Kidney (tissue), 14 donors: Measurements from ENCODE around the gene TTI1. TPM values are rescaled to one million over a fixed set of nuclear protein-coding genes. Genes with fewer than 3 reads are reported as not detected.

ENCODE experiments used
- DNase-seq, 5 donors: peaks; one replicate each; pipeline ENCODE4 v3.0.0-alpha.2; 2013 to 2020
- FAIRE-seq: peaks from 2 replicates; lab custom pipeline; 2012; peaks lifted over from hg19 to GRCh38; lab: Jason Lieb, UNC
- H3K27ac ChIP-seq, 2 donors: one replicate each; pipeline ENCODE4 v1.7.0; 2013; ENCODE audit warnings: low read depth in 2 of 2, low read length in 2 of 2, inconsistent platforms in 1 of 2
- H3K27me3 ChIP-seq: one replicate; pipeline ENCODE4 v1.7.1; 2013; ENCODE audit warnings: low read length, inconsistent platforms; ENCODE audit not compliant: control insufficient read depth, insufficient read depth
- H3K36me3 ChIP-seq, 3 donors: one replicate each; pipeline versions ENCODE4 v1.7.0 to v1.7.1; 2013; ENCODE audit warnings: low read length in 3 of 3, control low read depth in 1 of 3, inconsistent platforms in 1 of 3; ENCODE audit not compliant: insufficient read depth in 3 of 3, control insufficient read depth in 2 of 3
- H3K4me1 ChIP-seq, 3 donors: one replicate each; pipeline versions ENCODE4 v1.7.0 to v1.7.1; 2013; ENCODE audit warnings: low read length in 3 of 3, inconsistent platforms in 1 of 3, low read depth in 1 of 3; ENCODE audit not compliant: control insufficient read depth in 2 of 3, insufficient read depth in 2 of 3
- H3K4me3 ChIP-seq, 3 donors: one replicate each; pipeline versions ENCODE4 v1.7.0 to v1.8.1; 2013; ENCODE audit warnings: low read length in 3 of 3, control low read depth in 1 of 3, inconsistent platforms in 1 of 3
- H3K9ac ChIP-seq, 3 donors: one replicate each; pipeline versions ENCODE4 v1.7.0 to v1.7.1; 2013; ENCODE audit warnings: low read length in 3 of 3, control low read depth in 1 of 3, inconsistent platforms in 1 of 3
- H3K9me3 ChIP-seq, 3 donors: one replicate each; pipeline versions ENCODE4 v1.7.0 to v1.7.1; 2013; ENCODE audit warnings: low read length in 3 of 3, control low read depth in 1 of 3, inconsistent platforms in 1 of 3; ENCODE audit not compliant: control insufficient read depth in 2 of 3, insufficient read depth in 1 of 3
- CTCF ChIP-seq: IDR thresholded peaks from 3 replicates; pipeline ENCODE4 v1.5.1; 2012; ENCODE audit warnings: mild to moderate bottlenecking, moderate library complexity, borderline replicate concordance; ENCODE audit not compliant: insufficient read depth; ENCODE audit errors: extremely low read depth
- intact Hi-C: fragments of 100-400 bp; cut with DNase I; formaldehyde crosslinking; loops from one replicate; pipeline ENCODE4 v1.11.1; 2022
- polyA plus RNA-seq: library from polyadenylated mRNA; stranded (reverse); fragments of 350-450 nt; fragmentation: Illumina TruSeq; extraction: RNeasy Lipid Tissue Mini Kit (QIAGEN cat#74804); gene quantifications from one replicate; pipeline ENCODE4 v1.2.3, GENCODE V29; 2014; ENCODE audit warnings: low read depth, low replicate concordance; ENCODE audit not compliant: insufficient read depth
- total RNA-seq: library from RNA; stranded (reverse); fragmentation: NEBNext Ultra II Directional; extraction: Animal tissue kit (Norgen Biotek cat#: 25700); gene quantifications from one replicate; pipeline ENCODE4 v1.2.1, GENCODE V29; 2021
- donor health status: control.
- donor health status: control.
- donor health status: control.
- donor health status: control.
- donor health status: control.
- donor health status: DM: yes; HTN: yes; CAD: no.
- donor health status: Normal renal cell carcinoma (clear cell type).

TTI1 gene
- total and polyA plus RNA-seq, 2 donors from 2014 or later: 8.6 to 19.5 TPM

- H3K9ac ChIP-seq: no peak overlapping the region
- DNase-seq: peak in 4 of 5 donors; percentile 24 to 56 (median 38)
- no peak for FAIRE-seq
- H3K4me1 ChIP-seq: peaks cover 0 to 6% (median 3%) of the 10 kb centered on the region in 3 donors
- peaks cover 3 to 33% (median 15%) of the 10 kb centered on the region in 3 donors for H3K36me3 ChIP-seq
- no peak overlapping the region for H3K27ac ChIP-seq
- no peaks in the 10 kb centered on the region for H3K27me3 ChIP-seq
- intact Hi-C loops: no loop called here
- no peak for TF ChIP-seq CTCF
- no peaks in the 10 kb centered on the region for H3K9me3 ChIP-seq
- no peak overlapping the region for H3K4me3 ChIP-seq
These were observed 40.4 kb downstream of the TTI1 start for GRCh38 chr20:37992802-37993409.

GRCh38 chr20:37991908-37992307 lies 41.3 kb downstream of the TTI1 start:
- Histone ChIP-seq H3K9ac (no peak overlapping the region), H3K27me3 (no peaks in the 10 kb centered on the region), H3K9me3 (no peaks in the 10 kb centered on the region), H3K36me3 (peaks cover 3 to 27% (median 12%) of the 10 kb centered on the region in 3 donors), H3K4me3 (no peak overlapping the region), H3K4me1 (peaks cover 0 to 8% (median 6%) of the 10 kb centered on the region in 3 donors), H3K27ac (no peak overlapping the region)
- intact Hi-C loops: no loop called here
- no peak for TF ChIP-seq CTCF
- FAIRE-seq (no peak), DNase-seq (no peak)

- intact Hi-C loops: no loop called here
- no peak for TF ChIP-seq CTCF
- H3K27ac ChIP-seq: no peak overlapping the region
- H3K4me3 ChIP-seq: no peak overlapping the region
- no peak for FAIRE-seq
- no peak overlapping the region for H3K9ac ChIP-seq
- no peaks in the 10 kb centered on the region for H3K27me3 ChIP-seq
- no peak for DNase-seq
- H3K4me1 ChIP-seq: peaks cover 0 to 10% (median 8%) of the 10 kb centered on the region in 3 donors
- peaks cover 3 to 24% (median 12%) of the 10 kb centered on the region in 3 donors for H3K36me3 ChIP-seq
- no peaks in the 10 kb centered on the region for H3K9me3 ChIP-seq
These were observed 41.9 kb downstream of the TTI1 start for GRCh38 chr20:37991157-37991866.
